Suprapubic skin (tissue), 4 donors: Measurements from ENCODE around the gene RPL35. TPM values are rescaled to one million over a fixed set of nuclear protein-coding genes. Genes with fewer than 3 reads are reported as not detected.
"Not testable (repeated sequence)": the region's sequence is repeated elsewhere in the genome, so short reads cannot be mapped to it uniquely, and the experiment has no call there.

Experiments used
- DNase-seq, 2 donors: peaks; one replicate each; pipeline ENCODE4 v3.0.0-alpha.2; 2019; ENCODE audit warnings: low spot score in 2 of 2
- H3K27ac ChIP-seq: fragments of 200-600 bp; sonication (generic); one replicate; pipeline ENCODE4 v1.5.1; 2019
- H3K27me3 ChIP-seq: fragments of 200-600 bp; sonication (generic); one replicate; pipeline ENCODE4 v1.5.1; 2019
- H3K36me3 ChIP-seq: fragments of 200-600 bp; sonication (generic); one replicate; pipeline ENCODE4 v1.5.1; 2019
- H3K4me1 ChIP-seq: fragments of 200-600 bp; sonication (generic); one replicate; pipeline ENCODE4 v1.5.1; 2019
- H3K4me3 ChIP-seq: fragments of 200-600 bp; sonication (generic); one replicate; pipeline ENCODE4 v1.5.1; 2019; ENCODE audit warnings: mild to moderate bottlenecking
- H3K9me3 ChIP-seq: fragments of 200-600 bp; sonication (generic); one replicate; pipeline ENCODE4 v1.5.1; 2019
- EP300 ChIP-seq: sonication (generic); formaldehyde crosslinking; IDR thresholded peaks from one replicate; pipeline ENCODE4 v1.6.1; 2017; ENCODE audit warnings: antibody characterized with exemption
- POLR2A ChIP-seq, 2 donors: fragments of 450-650 bp; IDR thresholded peaks; one replicate each; pipeline ENCODE4 v1.6.1; 2017; ENCODE audit warnings: antibody characterized with exemption in 2 of 2, mild to moderate bottlenecking in 2 of 2, moderate library complexity in 2 of 2
- POLR2AphosphoS5 ChIP-seq, 3 donors: sonication (generic); formaldehyde crosslinking; IDR thresholded peaks; one replicate each; pipeline ENCODE4 v1.6.1; 2017; ENCODE audit warnings: antibody characterized with exemption in 3 of 3
- WGBS: methylation state at CpG from one replicate; pipeline ENCODE4 v1.1.5; 2018; 5-methylcytosine and 5-hydroxymethylcytosine counted together
- total RNA-seq, 4 donors: library from RNA; depleted of rRNA; stranded (reverse); fragments of >200 nt; gene quantifications; one replicate each; pipeline ENCODE4 v1.1.0, GENCODE V29; 2016
- TF ChIP-seq, protein P1 (sequence below), 2 donors: fragments of 200-600 bp in 1 of 2; fragments of 450-650 bp in 1 of 2; sonication (generic) in 1 of 2; IDR thresholded peaks; one replicate each; pipeline ENCODE4 v1.5.1; 2016 to 2019; ENCODE audit warnings: antibody characterized with exemption in 2 of 2, mild to moderate bottlenecking in 1 of 2, moderate library complexity in 1 of 2

The RPL35 gene
- total RNA-seq, 4 donors from 2014 or later = 1,001 to 2,050 (median 1,799) TPM

DNA sequence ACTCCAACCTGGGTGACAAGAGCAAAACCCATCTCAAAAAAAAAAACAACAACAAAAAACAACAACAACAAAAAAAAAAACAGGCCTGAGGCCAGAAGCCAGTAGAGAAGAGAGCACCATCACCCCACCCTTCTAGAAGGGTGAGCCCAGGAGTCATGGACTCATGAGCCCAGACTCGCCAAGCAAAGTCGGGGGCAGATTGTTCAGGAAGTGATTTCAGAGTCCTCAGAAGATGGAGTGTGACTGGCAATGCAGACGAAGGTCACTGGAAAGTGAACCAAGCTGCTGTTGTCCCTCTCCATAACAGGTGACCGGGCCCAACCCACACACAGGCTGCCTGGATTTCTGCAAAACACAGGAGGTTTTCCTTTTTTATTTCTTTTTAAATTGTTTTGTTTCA is 17.5 kb downstream of the RPL35 start:
- no peaks in the 10 kb centered on the region for H3K4me1 ChIP-seq
- H3K36me3 ChIP-seq = no peaks in the 10 kb centered on the region
- H3K27me3 ChIP-seq = no peaks in the 10 kb centered on the region
- DNase-seq = no peak
- WGBS = 63% methylated on average over 4 of the region's 4 CpGs
- no peaks in the 10 kb centered on the region for H3K9me3 ChIP-seq
- H3K4me3 ChIP-seq = no peak overlapping the region
- H3K27ac ChIP-seq = no peak overlapping the region
- TF ChIP-seq, protein P1, sequence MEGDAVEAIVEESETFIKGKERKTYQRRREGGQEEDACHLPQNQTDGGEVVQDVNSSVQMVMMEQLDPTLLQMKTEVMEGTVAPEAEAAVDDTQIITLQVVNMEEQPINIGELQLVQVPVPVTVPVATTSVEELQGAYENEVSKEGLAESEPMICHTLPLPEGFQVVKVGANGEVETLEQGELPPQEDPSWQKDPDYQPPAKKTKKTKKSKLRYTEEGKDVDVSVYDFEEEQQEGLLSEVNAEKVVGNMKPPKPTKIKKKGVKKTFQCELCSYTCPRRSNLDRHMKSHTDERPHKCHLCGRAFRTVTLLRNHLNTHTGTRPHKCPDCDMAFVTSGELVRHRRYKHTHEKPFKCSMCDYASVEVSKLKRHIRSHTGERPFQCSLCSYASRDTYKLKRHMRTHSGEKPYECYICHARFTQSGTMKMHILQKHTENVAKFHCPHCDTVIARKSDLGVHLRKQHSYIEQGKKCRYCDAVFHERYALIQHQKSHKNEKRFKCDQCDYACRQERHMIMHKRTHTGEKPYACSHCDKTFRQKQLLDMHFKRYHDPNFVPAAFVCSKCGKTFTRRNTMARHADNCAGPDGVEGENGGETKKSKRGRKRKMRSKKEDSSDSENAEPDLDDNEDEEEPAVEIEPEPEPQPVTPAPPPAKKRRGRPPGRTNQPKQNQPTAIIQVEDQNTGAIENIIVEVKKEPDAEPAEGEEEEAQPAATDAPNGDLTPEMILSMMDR (IDR thresholded peaks at IDR 0.05) = no peak
- TF ChIP-seq EP300 (no peak), POLR2AphosphoS5 (IDR thresholded peaks at IDR 0.05) (no peak), POLR2A (IDR thresholded peaks at IDR 0.05) (no peak)

DNA sequence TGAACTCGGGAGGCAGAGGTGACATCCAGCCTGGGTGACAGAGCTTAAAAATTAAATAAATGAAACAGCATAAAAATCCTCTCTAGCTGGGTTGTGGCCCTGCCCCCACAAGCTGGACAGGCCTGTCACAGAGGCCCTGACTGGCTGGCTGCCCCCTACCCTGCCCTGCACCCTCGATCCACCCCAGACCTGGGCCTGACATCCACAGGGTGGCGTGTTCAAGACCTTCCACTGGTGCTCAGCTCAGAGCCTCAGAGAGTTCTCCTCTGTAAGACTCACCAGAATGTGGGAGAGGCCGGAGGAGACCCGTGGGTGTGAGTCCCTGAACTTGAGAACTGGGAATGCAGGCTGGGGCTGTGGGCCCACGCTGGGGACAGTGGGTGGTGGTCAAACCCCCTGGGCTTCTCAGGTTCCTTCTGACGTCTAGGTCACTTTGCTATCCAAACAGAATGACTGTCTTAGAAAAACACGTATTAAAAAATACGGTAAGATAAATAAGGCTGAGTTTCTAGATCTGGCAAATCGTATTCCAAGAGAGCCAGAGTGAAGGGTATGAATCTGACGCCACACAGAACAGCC is 18.2 kb downstream of the RPL35 start:
- no peak overlapping the region for H3K4me3 ChIP-seq
- H3K36me3 ChIP-seq = no peaks in the 10 kb centered on the region
- 71% methylated on average over 11 of the region's 11 CpGs for WGBS
- H3K27me3 ChIP-seq = no peaks in the 10 kb centered on the region
- TF ChIP-seq POLR2AphosphoS5 (IDR thresholded peaks at IDR 0.05) (no peak), POLR2A (IDR thresholded peaks at IDR 0.05) (no peak), EP300 (no peak)
- TF ChIP-seq, protein P1 (IDR thresholded peaks at IDR 0.05) = no peak
- no peak for DNase-seq
- H3K27ac ChIP-seq = no peak overlapping the region
- H3K9me3 ChIP-seq = no peaks in the 10 kb centered on the region
- H3K4me1 ChIP-seq = no peaks in the 10 kb centered on the region

DNA sequence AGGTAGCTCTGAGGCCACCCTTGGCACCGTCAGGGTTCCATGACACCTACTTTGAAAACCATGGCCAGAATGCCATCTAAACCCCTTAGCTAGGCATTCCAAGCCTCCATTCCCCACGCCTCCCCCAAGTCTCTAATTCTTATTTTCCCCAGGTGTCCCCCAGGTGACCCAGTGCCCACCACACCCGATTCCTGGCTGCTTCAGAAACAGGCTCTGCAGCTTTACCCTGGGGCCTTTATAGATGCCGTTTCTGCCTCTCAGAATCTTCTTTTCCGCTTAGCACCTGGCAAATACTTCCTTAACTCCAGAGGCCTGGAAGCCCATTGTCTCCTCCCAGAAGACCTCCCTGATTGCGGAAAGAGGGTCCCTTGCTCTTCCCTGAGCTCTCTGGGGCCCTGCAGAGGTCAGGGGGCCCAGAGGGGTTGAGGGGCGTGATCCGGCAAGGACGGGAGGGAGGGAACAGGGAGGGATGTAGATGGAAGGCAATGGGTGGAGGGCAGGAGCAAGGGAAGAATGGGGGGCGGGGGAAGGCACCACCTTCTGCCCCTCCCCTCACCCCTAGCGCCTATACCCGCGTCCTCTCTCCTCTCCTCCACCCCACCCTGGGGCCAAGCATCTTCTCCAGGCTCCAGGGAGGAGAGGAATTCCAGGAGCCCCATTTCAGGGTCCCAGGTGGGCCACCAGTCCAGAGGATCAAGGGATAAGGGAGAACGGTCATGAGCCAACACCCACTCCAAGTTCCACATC is 20.5 kb downstream of the RPL35 start:
- no peaks in the 10 kb centered on the region for H3K27me3 ChIP-seq
- no peak overlapping the region for H3K4me3 ChIP-seq
- TF ChIP-seq POLR2AphosphoS5 (IDR thresholded peaks at IDR 0.05) (no peak), POLR2A (IDR thresholded peaks at IDR 0.05) (no peak), EP300 (no peak)
- TF ChIP-seq, protein P1 (IDR thresholded peaks at IDR 0.05) = no peak
- H3K4me1 ChIP-seq = no peaks in the 10 kb centered on the region
- no peak overlapping the region for H3K27ac ChIP-seq
- no peak for DNase-seq
- WGBS = 64% methylated on average over 11 of the region's 14 CpGs
- H3K36me3 ChIP-seq = no peaks in the 10 kb centered on the region
- no peaks in the 10 kb centered on the region for H3K9me3 ChIP-seq

DNA sequence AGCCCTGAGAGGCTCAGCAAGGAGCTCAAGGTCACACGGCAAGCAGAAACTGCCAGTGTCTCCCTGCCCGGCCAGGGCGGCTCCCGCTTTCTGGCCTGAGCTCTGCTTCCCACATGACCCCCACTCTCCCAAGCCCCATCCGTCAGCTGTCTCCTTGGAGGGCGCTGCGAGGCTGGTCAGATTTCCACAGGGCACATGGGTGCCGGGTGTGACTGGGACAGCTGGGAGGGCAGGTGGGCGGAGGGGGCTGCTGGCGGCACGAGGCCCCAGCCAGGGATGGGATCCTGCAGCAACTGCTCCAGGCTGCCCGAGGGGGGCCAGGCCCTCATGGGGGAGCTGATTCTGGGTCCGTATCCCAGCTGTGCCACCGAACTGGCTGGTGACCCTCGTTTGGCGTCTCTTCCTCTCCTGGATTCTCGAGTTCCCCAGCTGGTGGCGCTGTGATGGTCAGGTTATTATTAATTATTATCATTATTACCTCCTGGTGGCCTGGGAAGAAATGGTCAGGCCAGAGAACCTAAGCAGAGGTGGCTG is 21.4 kb downstream of the RPL35 start:
- 74% methylated on average over 12 of the region's 18 CpGs for WGBS
- no peaks in the 10 kb centered on the region for H3K9me3 ChIP-seq
- no peaks in the 10 kb centered on the region for H3K36me3 ChIP-seq
- peaks cover 1% of the 10 kb centered on the region for H3K4me1 ChIP-seq
- no peak for DNase-seq
- H3K4me3 ChIP-seq = no peak overlapping the region
- no peaks in the 10 kb centered on the region for H3K27me3 ChIP-seq
- no peak overlapping the region for H3K27ac ChIP-seq
- TF ChIP-seq, protein P1 (IDR thresholded peaks at IDR 0.05) = peak in 1 of 2 donors; percentile 20
- TF ChIP-seq EP300 (no peak), POLR2AphosphoS5 (IDR thresholded peaks at IDR 0.05) (no peak)

DNA sequence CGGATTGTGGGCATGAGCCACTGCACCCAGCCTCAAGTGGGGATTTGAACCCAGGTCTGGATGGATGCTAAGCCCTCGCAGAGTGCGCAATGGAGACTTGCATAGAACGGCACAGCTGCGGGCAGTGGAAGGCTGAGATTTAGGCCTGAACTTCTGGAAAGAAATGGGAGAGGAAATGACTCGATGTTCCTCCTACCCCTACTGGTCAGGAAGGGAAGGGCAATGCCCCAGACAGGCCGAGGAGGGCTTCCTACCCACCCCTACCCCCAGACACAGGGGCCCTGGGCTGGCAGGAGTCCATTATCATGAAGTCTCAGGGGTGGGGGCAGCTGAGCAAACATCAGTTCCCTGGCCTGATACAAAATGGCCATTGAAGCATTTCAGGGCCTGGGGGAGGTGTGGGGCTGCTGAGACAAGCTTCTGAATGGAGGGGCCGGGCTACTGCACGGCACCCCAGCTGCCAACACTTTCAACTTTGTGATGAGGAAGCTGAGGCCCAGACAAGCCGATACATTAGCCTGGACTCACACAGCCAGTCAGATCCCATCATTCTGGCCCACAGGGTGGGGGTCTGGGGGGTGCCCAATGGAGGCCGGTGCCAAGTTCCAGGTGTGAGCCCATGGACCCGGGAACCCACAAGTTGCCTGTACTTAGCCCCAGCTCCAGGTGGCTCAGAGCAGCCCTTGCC is 22.0 kb downstream of the RPL35 start:
- WGBS = 79% methylated on average over 8 of the region's 12 CpGs
- H3K36me3 ChIP-seq = no peaks in the 10 kb centered on the region
- TF ChIP-seq, protein P1 (IDR thresholded peaks at IDR 0.05) = peak in 1 of 2 donors; percentile 42
- no peak for TF ChIP-seq EP300
- no peak for DNase-seq
- no peak overlapping the region for H3K4me3 ChIP-seq
- peaks cover 7% of the 10 kb centered on the region for H3K4me1 ChIP-seq
- H3K27ac ChIP-seq = no peak overlapping the region
- no peaks in the 10 kb centered on the region for H3K9me3 ChIP-seq
- H3K27me3 ChIP-seq = no peaks in the 10 kb centered on the region

DNA sequence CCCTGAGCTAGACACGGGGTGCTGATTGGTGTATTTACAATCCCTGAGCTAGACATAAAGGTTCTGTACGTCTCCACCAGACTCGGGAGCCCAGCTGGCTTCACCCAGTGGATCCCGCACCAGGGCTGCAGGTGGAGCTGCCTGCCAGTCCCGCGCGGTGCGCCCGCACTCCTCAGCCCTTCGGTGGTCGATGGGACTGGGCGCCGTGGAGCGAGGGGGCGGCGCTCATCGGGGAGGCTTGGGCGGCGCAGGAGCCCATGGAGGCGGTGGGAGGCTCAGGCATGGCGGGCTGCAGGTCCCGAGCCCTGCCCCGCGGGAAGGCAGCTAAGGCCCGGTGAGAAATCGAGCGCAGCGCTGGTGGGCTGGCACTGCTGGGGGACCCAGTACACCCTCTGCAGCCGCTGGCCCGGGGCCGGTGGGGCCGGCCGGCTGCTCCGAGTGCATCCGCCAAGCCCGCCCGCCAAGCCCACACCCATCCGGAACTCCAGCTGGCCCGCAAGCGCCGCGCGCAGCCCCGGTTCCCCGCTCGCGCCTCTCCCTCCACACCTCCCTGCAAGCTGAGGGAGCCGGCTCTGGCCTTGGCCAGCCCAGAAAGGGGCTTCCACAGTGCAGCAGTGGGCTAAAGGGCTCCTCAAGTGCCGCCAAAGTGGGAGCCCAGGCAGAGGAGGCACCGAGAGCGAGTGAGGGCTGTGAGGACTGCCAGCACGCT is 23.0 kb downstream of the RPL35 start:
- 75% methylated on average over 25 of the region's 52 CpGs for WGBS

DNA sequence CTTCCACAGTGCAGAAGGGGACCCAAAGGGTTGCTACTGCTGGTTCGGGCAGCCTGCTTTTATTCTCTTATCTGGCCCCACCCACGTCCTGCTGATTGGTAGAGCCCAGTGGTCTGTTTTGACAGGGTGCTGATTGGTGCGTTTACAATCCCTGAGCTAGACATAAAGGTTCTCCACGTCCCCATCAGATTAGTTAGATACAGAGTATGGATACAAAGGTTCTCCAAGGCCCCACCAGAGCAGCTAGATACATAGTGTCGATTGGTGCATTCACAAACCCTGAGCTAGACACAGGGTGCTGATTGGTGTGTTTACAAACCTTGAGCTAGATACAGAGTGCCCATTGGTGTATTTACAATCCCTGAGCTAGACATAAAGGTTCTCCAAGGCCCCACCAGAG is 23.6 kb downstream of the RPL35 start:
- not testable (repeated sequence) for H3K4me3 ChIP-seq, DNase-seq, H3K27me3 ChIP-seq, H3K27ac ChIP-seq, H3K36me3 ChIP-seq, H3K9me3 ChIP-seq
- peaks cover 12% of the 10 kb centered on the region for H3K4me1 ChIP-seq
- 76% methylated on average over 5 of the region's 5 CpGs for WGBS

More for the DNA sequence above, 23.0 kb downstream of the RPL35 start:
- H3K4me1 ChIP-seq = peaks cover 12% of the 10 kb centered on the region
- not testable (repeated sequence) for DNase-seq, H3K27ac ChIP-seq, H3K9me3 ChIP-seq, H3K27me3 ChIP-seq, H3K36me3 ChIP-seq
- peak overlapping the region; percentile 27 for H3K4me3 ChIP-seq
